IMR-90 (cell line): ENCODE data around the gene SHROOM1. TPM values are rescaled to one million over a fixed set of nuclear protein-coding genes. Genes with fewer than 3 reads are reported as not detected.

Experiments used
- ATAC-seq: fragments of 200-7000 bp; cut with Tn5 transposase; 2 replicates; pipeline ENCODE4 v1.9.1; 2020; ENCODE audit warnings: low read depth, mild to moderate bottlenecking, moderate library complexity
- BruUV-seq: library from RNA; stranded (reverse); fragments of 400-500 nt; replicated peaks from 2 replicates; lab custom pipeline; 2021; lab: Mats Ljungman, UMichigan
- CTCF ChIA-PET: fragments of 300-600 bp; formaldehyde crosslinking; extraction: SDS; loops from one replicate; lab custom pipeline; 2021; ENCODE audit warnings: antibody characterized with exemption; lab: Yijun Ruan, JAX
- POLR2A ChIA-PET: fragments of 300-600 bp; sonication (Branson Sonifier 250); formaldehyde crosslinking; loops from one replicate; lab custom pipeline; 2022; ENCODE audit warnings: antibody characterized with exemption; ENCODE audit not compliant: unreplicated experiment; lab: Charles Lee
- DNase-seq: peaks from one replicate; pipeline ENCODE4 v3.0.0; 2013
- H2AFZ ChIP-seq: replicated peaks from 2 replicates; pipeline ENCODE3; 2013; ENCODE audit warnings: low read length, mild to moderate bottlenecking; ENCODE audit not compliant: poor library complexity
- H2AK5ac ChIP-seq: 2 replicates; pipeline ENCODE4 v1.6.1; 2013; ENCODE audit warnings: low read depth, low read length, inconsistent platforms
- H2AK9ac ChIP-seq: replicated peaks from 2 replicates; pipeline ENCODE3; 2013; ENCODE audit warnings: mild to moderate bottlenecking, low read depth, low read length, moderate library complexity; ENCODE audit not compliant: poor library complexity
- H2BK120ac ChIP-seq: 2 replicates; pipeline ENCODE4 v1.6.1; 2013; ENCODE audit warnings: low read depth, low read length, inconsistent platforms
- H2BK15ac ChIP-seq: 3 replicates; pipeline ENCODE4 v1.6.1; 2013; ENCODE audit warnings: low read depth, low read length, inconsistent platforms
- H2BK20ac ChIP-seq: 2 replicates; pipeline ENCODE4 v1.6.1; 2013; ENCODE audit warnings: low read depth, mild to moderate bottlenecking, inconsistent platforms, low read length, moderate library complexity
- H2BK5ac ChIP-seq: 2 replicates; pipeline ENCODE4 v1.6.1; 2013; ENCODE audit warnings: mild to moderate bottlenecking, low read depth, low read length, inconsistent platforms; ENCODE audit not compliant: poor library complexity, severe bottlenecking
- H3K14ac ChIP-seq: replicated peaks from 2 replicates; pipeline ENCODE4 v1.6.1; 2013; ENCODE audit warnings: low read depth, low read length, inconsistent platforms
- H3K18ac ChIP-seq: 2 replicates; pipeline ENCODE4 v1.6.1; 2013; ENCODE audit warnings: low read depth, low read length, control low read depth
- H3K23ac ChIP-seq: 2 replicates; pipeline ENCODE4 v1.6.1; 2013; ENCODE audit warnings: low read depth, low read length, inconsistent platforms
- H3K27ac ChIP-seq: 2 replicates; pipeline ENCODE4 v1.5.1; 2013; ENCODE audit warnings: mild to moderate bottlenecking, control low read depth, low read length; ENCODE audit not compliant: insufficient read depth
- H3K27me3 ChIP-seq: 2 replicates; pipeline ENCODE4 v1.6.1; 2013; ENCODE audit warnings: low read length; ENCODE audit not compliant: control insufficient read depth, insufficient read depth
- H3K36me3 ChIP-seq: 2 replicates; pipeline ENCODE4 v1.6.1; 2013; ENCODE audit warnings: low read length, mixed read lengths; ENCODE audit not compliant: control insufficient read depth, insufficient read depth
- H3K4ac ChIP-seq: 2 replicates; pipeline ENCODE4 v1.6.1; 2013; ENCODE audit warnings: low read depth, low read length, inconsistent platforms
- H3K4me1 ChIP-seq: 2 replicates; pipeline ENCODE4 v1.6.1; 2013; ENCODE audit warnings: low read length, mixed read lengths; ENCODE audit not compliant: control insufficient read depth, insufficient read depth
- H3K4me2 ChIP-seq: 2 replicates; pipeline ENCODE4 v1.6.1; 2013; ENCODE audit warnings: low read depth, mild to moderate bottlenecking, control low read depth, low read length, moderate library complexity
- H3K4me3 ChIP-seq: 2 replicates; pipeline ENCODE4 v1.5.1; 2013; ENCODE audit warnings: low read depth, mild to moderate bottlenecking, control low read depth, low read length, moderate library complexity; ENCODE audit not compliant: insufficient read depth
- H3K56ac ChIP-seq: 2 replicates; pipeline ENCODE4 v1.6.1; 2013; ENCODE audit warnings: low read length, inconsistent platforms; ENCODE audit not compliant: insufficient read depth; ENCODE audit errors: extremely low read depth
- H3K79me1 ChIP-seq, 2 experiments: 2 replicates each; pipeline ENCODE4 v1.6.1; 2013; ENCODE audit warnings: low read length in 2 of 2, inconsistent platforms in 1 of 2, low read depth in 1 of 2
- H3K9ac ChIP-seq: 2 replicates; pipeline ENCODE4 v1.6.1; 2013; ENCODE audit warnings: low read depth, low read length, control low read depth
- H3K9me1 ChIP-seq: 2 replicates; pipeline ENCODE4 v1.6.1; 2013; ENCODE audit warnings: low read length, inconsistent platforms; ENCODE audit not compliant: insufficient read depth
- H3K9me3 ChIP-seq: 2 replicates; pipeline ENCODE4 v1.6.1; 2013; ENCODE audit warnings: low read length; ENCODE audit not compliant: control insufficient read depth, insufficient read depth
- H4K20me1 ChIP-seq: 2 replicates; pipeline ENCODE4 v1.6.1; 2013; ENCODE audit warnings: low read length, inconsistent platforms; ENCODE audit not compliant: insufficient read depth
- H4K5ac ChIP-seq: 2 replicates; pipeline ENCODE4 v1.6.1; 2013; ENCODE audit warnings: mild to moderate bottlenecking, low read depth, low read length, control low read depth
- H4K8ac ChIP-seq, 2 experiments: 2 replicates each; pipeline ENCODE4 v1.6.1; 2013; ENCODE audit warnings: low read depth in 2 of 2, low read length in 2 of 2, control low read depth in 1 of 2, inconsistent platforms in 1 of 2
- H4K91ac ChIP-seq: 2 replicates; pipeline ENCODE4 v1.6.1; 2013; ENCODE audit warnings: low read depth, low read length, inconsistent platforms; ENCODE audit not compliant: insufficient read depth
- BHLHE40 ChIP-seq: fragments of 150-350 bp; IDR thresholded peaks from 2 replicates; pipeline ENCODE4 v1.6.1; 2016; ENCODE audit warnings: mild to moderate bottlenecking, low read depth, low read length
- CEBPB ChIP-seq: IDR thresholded peaks from 2 replicates; pipeline ENCODE4 v1.6.1; 2012; ENCODE audit warnings: low read depth, low read length, improper control_type of control experiment
- CHD1 ChIP-seq: IDR thresholded peaks from 2 replicates; pipeline ENCODE4 v1.6.1; 2012; ENCODE audit warnings: low read depth, low read length, improper control_type of control experiment
- CTCF ChIP-seq: conservative IDR thresholded peaks from 2 replicates; pipeline ENCODE4 v1.5.1; 2012; ENCODE audit warnings: mild to moderate bottlenecking, low read depth, low read length, improper control_type of control experiment
- ELK1 ChIP-seq: fragments of 150-350 bp; IDR thresholded peaks from 2 replicates; pipeline ENCODE4 v1.6.1; 2016; ENCODE audit warnings: low read depth, mild to moderate bottlenecking, low read length, moderate library complexity, borderline replicate concordance
- FOS ChIP-seq: fragments of 150-350 bp; IDR thresholded peaks from 2 replicates; pipeline ENCODE4 v1.6.1; 2016; ENCODE audit warnings: low read depth, low read length
- MAFK ChIP-seq: IDR thresholded peaks from 2 replicates; pipeline ENCODE4 v1.6.1; 2012; ENCODE audit warnings: low read depth, low read length, improper control_type of control experiment
- MAZ ChIP-seq: IDR thresholded peaks from 2 replicates; pipeline ENCODE4 v1.6.1; 2012; ENCODE audit warnings: low read depth, mild to moderate bottlenecking, low read length, improper control_type of control experiment, moderate library complexity, borderline replicate concordance
- NFE2L2 ChIP-seq: fragments of 150-350 bp; IDR thresholded peaks from 2 replicates; pipeline ENCODE4 v1.6.1; 2016; ENCODE audit warnings: low read depth, mild to moderate bottlenecking, low read length
- POLR2A ChIP-seq: IDR thresholded peaks from 2 replicates; pipeline ENCODE4 v1.6.1; 2012; ENCODE audit warnings: mild to moderate bottlenecking, low read depth, low read length
- RAD21 ChIP-seq: IDR thresholded peaks from 2 replicates; pipeline ENCODE4 v1.6.1; 2012; ENCODE audit warnings: low read length, improper control_type of control experiment
- RCOR1 ChIP-seq: IDR thresholded peaks from 2 replicates; pipeline ENCODE4 v1.6.1; 2012; ENCODE audit warnings: mild to moderate bottlenecking, low read length, improper control_type of control experiment; ENCODE audit not compliant: insufficient replicate concordance
- RFX5 ChIP-seq: IDR thresholded peaks from 2 replicates; pipeline ENCODE4 v1.8.0; 2012; ENCODE audit warnings: low read depth, mild to moderate bottlenecking, low read length, moderate library complexity
- SMC3 ChIP-seq: fragments of 150-350 bp; IDR thresholded peaks from 2 replicates; pipeline ENCODE4 v1.6.1; 2016; ENCODE audit warnings: low read depth, mild to moderate bottlenecking, antibody characterized with exemption, low read length, moderate library complexity
- USF2 ChIP-seq: fragments of 150-350 bp; IDR thresholded peaks from 2 replicates; pipeline ENCODE4 v1.6.1; 2017; ENCODE audit warnings: mild to moderate bottlenecking, antibody characterized with exemption, low read length, low read depth
- WGBS, 2 experiments: methylation state at CpG; one replicate each; pipeline versions ENCODE4 v1.1.5 to v1.1.7; 2013; ENCODE audit warnings: missing lambda C conversion rate in 2 of 2; ENCODE audit not compliant: insufficient read length in 1 of 2; ENCODE audit errors: extremely low coverage in 2 of 2; 5-methylcytosine and 5-hydroxymethylcytosine counted together
- dilution Hi-C: fragments of 300-500 bp; cut with HindIII; formaldehyde crosslinking; loops from one replicate; pipeline ENCODE4 v1.14.3; 2018; ENCODE audit warnings: low sequenced_read_pairs; ENCODE audit not compliant: unreplicated experiment
- in situ Hi-C: fragments of 300-500 bp; cut with MboI; formaldehyde crosslinking; loops from 3 replicates; pipeline ENCODE4 v1.14.3; 2019; ENCODE audit warnings: low sequenced_read_pairs, inconsistent platforms, mixed read lengths
- intact Hi-C: fragments of 100-400 bp; cut with micrococcal nuclease; formaldehyde crosslinking; loops from 2 replicates; pipeline ENCODE4 v1.10.0; 2022
- polyA plus RNA-seq, 3 experiments: library from polyadenylated mRNA; depleted of rRNA; stranded (reverse); fragments of >200 nt; gene quantifications; 2 replicates each; pipeline ENCODE4 v1.2.3, GENCODE V29; 2012; ENCODE audit warnings: low replicate concordance in 1 of 3
- total RNA-seq: library from RNA; depleted of rRNA; stranded (reverse); fragments of >200 nt; gene quantifications from 2 replicates; pipeline ENCODE4 v1.2.3, GENCODE V29; 2012

The SHROOM1 gene
- total and polyA plus RNA-seq, 2 of the 4 experiments (the other 2 are of a cell fraction), result 1.4 to 6.3 TPM

- H3K27me3 ChIP-seq, result no peaks in the 10 kb centered on the region
- no peak overlapping the region for H2AK5ac ChIP-seq
- H3K4me1 ChIP-seq, result peaks cover 3% of the 10 kb centered on the region; the same call in 1 of the 2 replicates
- no peak overlapping the region for H3K18ac ChIP-seq
- CTCF ChIA-PET, result interaction anchor here (0.6 to 1.3 kb wide), 2 partner anchors 39 to 262 kb away, joined by 3 to 5 read pairs; partner anchors contain the start of gene SHROOM1
- no peak overlapping the region for H4K5ac ChIP-seq
- WGBS, 2 experiments, result no CpG with 5 or more reads among the region's 4 CpGs
- no peak overlapping the region for H2BK20ac ChIP-seq
- H3K4me3 ChIP-seq, result no peak overlapping the region
- H2AK9ac ChIP-seq, result no peak overlapping the region
- peaks cover 16% of the 10 kb centered on the region; the same call in 1 of the 2 replicates for H4K20me1 ChIP-seq
- H2AFZ ChIP-seq, result no peak overlapping the region
- no peak for TF ChIP-seq CEBPB
- TF ChIP-seq USF2, result no peak
- no peak for TF ChIP-seq CHD1
- no peak for TF ChIP-seq NFE2L2
- no peak for TF ChIP-seq FOS
- no peak for TF ChIP-seq RAD21
- no peak for TF ChIP-seq BHLHE40
- TF ChIP-seq ELK1, result no peak
- no peak for TF ChIP-seq CTCF
- no peak for TF ChIP-seq POLR2A
- TF ChIP-seq SMC3, result no peak
- TF ChIP-seq MAZ, result no peak
- TF ChIP-seq MAFK, result no peak
- TF ChIP-seq RCOR1, result no peak
- TF ChIP-seq RFX5, result no peak
- no peak overlapping the region for H3K4ac ChIP-seq
- no peak overlapping the region for H3K14ac ChIP-seq
- intact Hi-C loops (loop anchor here (5.0 kb wide), 1 partner anchor 361 kb away; no protein-coding TSS in a partner anchor), dilution Hi-C loops (no loop called here), in situ Hi-C loops (no loop called here)
- POLR2A ChIA-PET, result no interaction called here
- no peak overlapping the region for H2BK5ac ChIP-seq
- H3K27ac ChIP-seq, result no peak overlapping the region
- BruUV-seq, result no TSS peak
- DNase-seq (no peak), ATAC-seq (no peak)
- peaks cover 25% of the 10 kb centered on the region for H3K36me3 ChIP-seq
- H2BK120ac ChIP-seq, result no peak overlapping the region
- no peak overlapping the region for H2BK15ac ChIP-seq
- H3K79me1 ChIP-seq, result peaks cover 9 to 48% of the 10 kb centered on the region in 2 experiments
- no peak overlapping the region for H3K4me2 ChIP-seq
- no peak overlapping the region for H3K56ac ChIP-seq
- H3K9me3 ChIP-seq, result no peaks in the 10 kb centered on the region
- peaks cover 17% of the 10 kb centered on the region for H3K9me1 ChIP-seq
- no peak overlapping the region for H4K8ac ChIP-seq
- H3K23ac ChIP-seq, result no peak overlapping the region
- no peak overlapping the region for H3K9ac ChIP-seq
- no peak overlapping the region for H4K91ac ChIP-seq
Measured at GRCh38 chr5:132868754-132869153, 38.3 kb upstream of the SHROOM1 start.
